GM12801 (cell line): ENCODE results near the gene PCNT.

Experiments used
- CTCF ChIP-seq: IDR thresholded peaks from one replicate; pipeline ENCODE4 v1.5.1; 2011; ENCODE audit warnings: control low read depth; ENCODE audit not compliant: insufficient read length; ENCODE audit errors: extremely low read depth

PCNT gene

GRCh38 chr21:46374761-46375389, 50.9 kb downstream of the PCNT start:
- no peak for TF ChIP-seq CTCF

- no peak for TF ChIP-seq CTCF
These were observed 51.7 kb downstream of the PCNT start for GRCh38 chr21:46375560-46376230.

- no peak for TF ChIP-seq CTCF
These were observed 52.3 kb downstream of the PCNT start for GRCh38 chr21:46376231-46376628.

DNA sequence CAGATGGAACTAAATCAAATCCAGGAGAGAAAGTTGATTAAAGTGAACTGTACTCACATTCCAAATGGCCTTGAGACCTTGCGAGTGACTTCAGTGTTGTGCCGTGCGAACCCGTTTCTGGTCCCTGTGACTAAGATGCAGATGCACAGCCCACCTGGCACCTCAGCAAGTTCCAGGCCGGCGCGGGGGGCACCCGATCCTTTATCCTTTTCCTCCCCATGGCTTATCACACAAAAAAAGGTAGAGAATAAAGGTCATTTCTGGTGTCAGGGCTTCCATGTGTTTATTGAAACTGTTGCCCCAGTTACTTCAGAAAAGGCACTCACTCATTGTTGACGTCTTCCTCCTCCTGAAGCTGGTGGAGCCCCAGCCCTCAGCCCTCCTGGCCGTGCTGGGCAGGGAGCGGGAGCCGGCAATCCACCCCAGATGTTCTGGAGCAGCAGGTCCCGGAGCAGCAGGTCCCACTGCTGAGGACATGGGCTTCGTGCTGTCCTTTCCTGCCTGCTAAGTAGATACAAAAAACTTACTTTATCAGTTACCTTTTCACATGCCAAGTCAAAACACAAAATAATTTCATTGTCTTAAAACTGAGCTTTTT, 53.0 kb downstream of the PCNT start:
- no peak for TF ChIP-seq CTCF

DNA sequence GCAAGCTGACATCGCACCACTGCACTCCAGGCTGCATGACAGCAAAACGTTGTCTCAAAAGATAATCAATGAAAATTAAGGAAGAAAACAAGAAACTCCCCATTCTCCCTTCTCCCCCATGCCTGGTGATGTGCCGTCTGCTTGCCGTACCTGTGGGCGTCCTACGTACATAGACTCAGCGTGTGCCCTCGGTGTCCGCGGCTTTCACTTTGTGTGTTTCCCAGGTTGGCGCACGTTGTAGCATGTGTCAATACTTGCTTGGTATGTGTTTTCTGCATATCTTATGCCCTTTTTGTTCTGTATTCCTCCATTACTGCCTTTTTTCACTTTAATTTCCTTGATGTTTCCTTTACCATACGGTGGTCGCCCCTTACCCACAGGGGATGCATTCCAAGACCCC, 53.8 kb downstream of the PCNT start:
- no peak for TF ChIP-seq CTCF

GRCh38 chr21:46379105-46379504, 55.1 kb downstream of the PCNT start:
- no peak for TF ChIP-seq CTCF

DNA sequence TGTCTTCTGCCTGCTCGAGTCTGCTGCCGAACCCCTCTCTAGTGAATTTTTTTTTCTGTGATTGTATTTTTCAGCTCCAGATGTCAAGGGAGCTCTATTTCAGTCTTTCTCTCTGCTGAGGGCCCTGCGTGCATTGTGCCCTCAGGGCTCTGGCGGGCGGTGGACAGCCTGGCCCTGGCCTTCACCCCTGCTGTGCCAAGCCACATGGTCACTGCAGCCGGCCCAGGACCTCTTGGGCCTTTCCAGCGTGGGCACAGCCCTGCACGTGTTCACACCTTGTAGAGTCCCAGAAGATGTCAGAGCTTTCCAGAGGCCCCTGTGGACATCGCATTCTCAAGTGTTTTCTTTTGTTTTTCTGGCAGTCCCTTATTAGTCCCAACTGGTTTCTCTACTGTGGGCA, 55.7 kb downstream of the PCNT start:
- TF ChIP-seq CTCF: no peak
